ENCODE data around the gene SLC44A3. TPM values are rescaled to one million over a fixed set of nuclear protein-coding genes. Genes with fewer than 3 reads are reported as not detected.

SLC44A3 gene
- total and polyA plus RNA-seq, 2 of the 4 experiments (the other 2 are of a cell fraction), result 0.31 to 0.54 TPM

- Histone ChIP-seq H4K8ac (ENCODE audit: low read depth in 2 of 2, low read length in 2 of 2) (no peak overlapping the region), H2AK5ac (ENCODE audit: low read depth, low read length) (no peak overlapping the region), H3K27me3 (ENCODE audit: control insufficient read depth, insufficient read depth, low read length) (no peaks in the 10 kb centered on the region), H3K36me3 (ENCODE audit: control insufficient read depth, insufficient read depth, low read length) (peaks cover 13% of the 10 kb centered on the region), H3K18ac (ENCODE audit: low read depth, low read length) (no peak overlapping the region), H3K9me1 (ENCODE audit: insufficient read depth, low read length) (peaks cover 41% of the 10 kb centered on the region), H4K20me1 (ENCODE audit: insufficient read depth, low read length) (peaks cover 96% of the 10 kb centered on the region), H3K4ac (ENCODE audit: low read depth, low read length) (peak overlapping the region; percentile 15; the same call in 1 of the 2 replicates), H3K23ac (ENCODE audit: low read depth, low read length) (no peak overlapping the region), H2BK120ac (ENCODE audit: low read depth, low read length) (no peak overlapping the region), H2AFZ (replicated peaks; ENCODE audit: low read length, poor library complexity) (no peak overlapping the region), H4K91ac (ENCODE audit: insufficient read depth, low read depth, low read length) (no peak overlapping the region), H4K5ac (ENCODE audit: low read depth, low read length) (no peak overlapping the region), H3K56ac (ENCODE audit: extremely low read depth, insufficient read depth, low read length) (no peak overlapping the region), H2BK5ac (ENCODE audit: low read depth, low read length, poor library complexity, severe bottlenecking) (no peak overlapping the region), H3K4me2 (ENCODE audit: low read depth, low read length) (no peak overlapping the region), H2BK15ac (ENCODE audit: low read depth, low read length) (no peak overlapping the region), H3K27ac (ENCODE audit: insufficient read depth, low read length) (no peak overlapping the region), H2BK20ac (ENCODE audit: low read depth, low read length) (no peak overlapping the region), H3K9me3 (ENCODE audit: control insufficient read depth, insufficient read depth, low read length) (no peaks in the 10 kb centered on the region), H3K4me3 (ENCODE audit: insufficient read depth, low read depth, low read length) (no peak overlapping the region), H3K14ac (replicated peaks; ENCODE audit: low read depth, low read length) (peak overlapping the region; percentile 37; the same call in 1 of the 2 replicates), H3K4me1 (ENCODE audit: control insufficient read depth, insufficient read depth, low read length) (peaks cover 19% of the 10 kb centered on the region), H3K79me1 (ENCODE audit: low read depth in 1 of 2, low read length in 2 of 2) (peaks cover 4 to 65% of the 10 kb centered on the region in 2 experiments; a peak in 2 of 4 replicates), H2AK9ac (replicated peaks; ENCODE audit: low read depth, low read length, poor library complexity) (no peak overlapping the region), H3K9ac (ENCODE audit: low read depth, low read length) (no peak overlapping the region)
- DNase-seq, result no peak
- ChIA-PET CTCF (interaction anchor here (0.6 to 1.7 kb wide), 4 partner anchors 65 to 303 kb away, joined by 3 to 7 read pairs (median 4); no protein-coding TSS in a partner anchor), POLR2A (ENCODE audit: unreplicated experiment) (no interaction called here)
- no CpG with 5 or more reads among the region's 4 CpGs for WGBS, 2 experiments (ENCODE audit: extremely low coverage in 2 of 2, insufficient read length in 1 of 2)
- BruUV-seq (replicated peaks), result no TSS peak
- ATAC-seq (ENCODE audit: low read depth), result no peak
- TF ChIP-seq BHLHE40 (IDR thresholded peaks at IDR 0.05; ENCODE audit: low read depth, low read length) (no peak), FOS (IDR thresholded peaks at IDR 0.05; ENCODE audit: low read depth, low read length) (no peak), MAZ (IDR thresholded peaks at IDR 0.05; ENCODE audit: borderline replicate concordance, low read depth, low read length) (no peak), MAFK (IDR thresholded peaks at IDR 0.05; ENCODE audit: low read depth, low read length) (no peak), SMC3 (IDR thresholded peaks at IDR 0.05; ENCODE audit: low read depth, low read length) (no peak)
- dilution Hi-C loops (cut with HindIII; ENCODE audit: low sequenced_read_pairs, unreplicated experiment) (no loop called here), in situ Hi-C loops (cut with MboI; ENCODE audit: low sequenced_read_pairs) (loop anchor here (5.0 kb wide), 1 partner anchor 118 kb away; no protein-coding TSS in a partner anchor), intact Hi-C loops (cut with micrococcal nuclease) (loop anchor here (2.0 to 10.0 kb wide), 2 partner anchors 17 to 315 kb away; partner anchors contain the start of gene RWDD3)
Measured at GRCh38 chr1:94919241-94920030, 99.3 kb downstream of the SLC44A3 start.

Measured in IMR-90 (cell line).